Breast epithelium (tissue), 3 donors: ENCODE results near the gene RBM26.

ENCODE experiments used
- CTCF ChIP-seq, 3 donors: fragments of 450-650 bp; IDR thresholded peaks; one replicate each; pipeline ENCODE4 v1.5.1; 2016 to 2017; ENCODE audit warnings: antibody characterized with exemption in 3 of 3, mild to moderate bottlenecking in 3 of 3, moderate library complexity in 3 of 3
- POLR2A ChIP-seq: fragments of 450-650 bp; IDR thresholded peaks from one replicate; pipeline ENCODE4 v1.6.1; 2016; ENCODE audit warnings: antibody characterized with exemption, mild to moderate bottlenecking, moderate library complexity
- POLR2AphosphoS5 ChIP-seq, 3 donors: sonication (generic); formaldehyde crosslinking; IDR thresholded peaks; one replicate each; pipeline ENCODE4 v1.6.1; 2017; ENCODE audit warnings: antibody characterized with exemption in 3 of 3

DNA sequence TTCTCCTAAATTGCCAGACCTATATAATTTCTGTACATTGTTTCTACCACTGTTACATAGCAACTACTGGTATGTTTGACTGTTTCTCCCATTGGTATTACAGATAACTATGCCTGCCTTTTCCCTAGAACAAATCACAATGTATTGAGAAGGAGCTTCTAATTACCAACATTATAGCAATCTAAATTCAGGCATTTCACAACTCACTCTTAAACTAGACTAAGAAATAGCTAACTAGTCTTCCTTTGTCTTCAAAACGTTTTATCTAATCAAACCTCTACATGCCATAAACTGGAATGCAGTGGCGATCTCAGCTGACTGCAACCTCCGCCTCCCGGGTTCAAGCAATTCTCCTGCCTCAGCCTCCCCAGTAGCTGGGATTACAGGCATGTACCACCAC lies 18.2 kb downstream of the RBM26 start:
- no peak for TF ChIP-seq CTCF (IDR thresholded peaks at IDR 0.05)
- TF ChIP-seq POLR2A = no peak
- TF ChIP-seq POLR2AphosphoS5 (IDR thresholded peaks at IDR 0.05) = no peak
